Thymus (tissue), 11 donors: ENCODE results near the gene TMA7. TPM values are rescaled to one million over a fixed set of nuclear protein-coding genes. Genes with fewer than 3 reads are reported as not detected.
A peak's percentile ranks its signal among the peaks of the same experiment; 100 is the strongest.

ENCODE experiments used
- DNase-seq, 9 donors: peaks; one replicate each; pipeline ENCODE4 v3.0.0-alpha.2; 2013; ENCODE audit warnings: low spot score in 9 of 9, low read depth in 6 of 9, missing footprints in 1 of 9
- H3K27ac ChIP-seq, 2 donors: one replicate each; pipeline ENCODE4 v1.5.1; 2013; ENCODE audit warnings: control low read depth in 1 of 2, low read depth in 1 of 2, low read length in 1 of 2, mild to moderate bottlenecking in 1 of 2, moderate library complexity in 1 of 2
- H3K27me3 ChIP-seq, 2 donors: one replicate each; pipeline ENCODE4 v1.5.1; 2013; ENCODE audit warnings: low read length in 1 of 2; ENCODE audit not compliant: control insufficient read depth in 2 of 2, insufficient read depth in 1 of 2
- H3K36me3 ChIP-seq, 2 donors: one replicate each; pipeline ENCODE4 v1.5.1; 2013; ENCODE audit warnings: low read length in 1 of 2, mild to moderate bottlenecking in 1 of 2, moderate library complexity in 1 of 2; ENCODE audit not compliant: control insufficient read depth in 2 of 2, insufficient read depth in 2 of 2
- H3K4me1 ChIP-seq, 2 donors: one replicate each; pipeline ENCODE4 v1.5.1; 2013; ENCODE audit warnings: low read length in 2 of 2; ENCODE audit not compliant: control insufficient read depth in 2 of 2, insufficient read depth in 2 of 2
- H3K4me3 ChIP-seq, 2 donors: one replicate each; pipeline ENCODE4 v1.5.1; 2013; ENCODE audit warnings: low read length in 2 of 2, control low read depth in 1 of 2, mild to moderate bottlenecking in 1 of 2
- H3K9me3 ChIP-seq, 2 donors: one replicate each; pipeline ENCODE4 v1.5.1; 2013; ENCODE audit warnings: low read length in 1 of 2, mild to moderate bottlenecking in 1 of 2; ENCODE audit not compliant: control insufficient read depth in 2 of 2, insufficient read depth in 1 of 2
- WGBS: extraction: QIAGEN DNeasy Blood & Tissue Kit; methylation state at CpG from one replicate; pipeline ENCODE4 v1.1.7; 2013; 5-methylcytosine and 5-hydroxymethylcytosine counted together
- polyA plus RNA-seq: library from polyadenylated mRNA; stranded (reverse); fragments of 200-250 nt; gene quantifications from one replicate; pipeline ENCODE4 v1.2.3, GENCODE V29; 2013
- total RNA-seq: library from RNA; stranded (reverse); fragments of 120-200 nt; gene quantifications from one replicate; pipeline ENCODE4 v1.2.4, GENCODE V29; 2013
- donor health status: healthy.

The TMA7 gene
- total and polyA plus RNA-seq, 2 donors, result 660 to 735 TPM

- Histone ChIP-seq H3K4me3 (no peak overlapping the region), H3K4me1 (peaks cover 9 to 25% of the 10 kb centered on the region in 2 donors)
These were observed 9.4 kb upstream of the TMA7 start for GRCh38 chr3:48430708-48431101.

GRCh38 chr3:48431224-48432029, 8.6 kb upstream of the TMA7 start:
- Histone ChIP-seq H3K27me3 (peaks cover 4 to 39% of the 10 kb centered on the region in 2 donors), H3K27ac (peak overlapping the region in 1 of 2 donors; percentile 69), H3K4me3 (no peak overlapping the region), H3K9me3 (peaks cover 0 to 6% of the 10 kb centered on the region in 2 donors), H3K4me1 (peaks cover 9 to 32% of the 10 kb centered on the region in 2 donors), H3K36me3 (peaks cover 19 to 25% of the 10 kb centered on the region in 2 donors)
- DNase-seq, result no peak
- 95% methylated on average over 8 of the region's 8 CpGs for WGBS

More at GRCh38 chr3:48430708-48431101, 9.4 kb upstream of the TMA7 start:
- Histone ChIP-seq H3K27ac (peak overlapping the region in 1 of 2 donors; percentile 69), H3K36me3 (peaks cover 19 to 25% of the 10 kb centered on the region in 2 donors), H3K9me3 (peaks cover 0 to 6% of the 10 kb centered on the region in 2 donors), H3K27me3 (peaks cover 4 to 44% of the 10 kb centered on the region in 2 donors)
- DNase-seq, result no peak
- WGBS, result 97% methylated on average over 1 of the region's 1 CpG

GRCh38 chr3:48432411-48433371, 7.4 kb upstream of the TMA7 start:
- no peak for DNase-seq
- Histone ChIP-seq H3K36me3 (peaks cover 19 to 25% of the 10 kb centered on the region in 2 donors), H3K9me3 (peaks cover 0 to 6% of the 10 kb centered on the region in 2 donors), H3K4me3 (no peak overlapping the region), H3K27me3 (peaks cover 4 to 26% of the 10 kb centered on the region in 2 donors), H3K4me1 (peaks cover 9 to 35% of the 10 kb centered on the region in 2 donors), H3K27ac (peak overlapping the region; percentile 19 to 22)
- 96% methylated on average over 16 of the region's 16 CpGs for WGBS

DNA sequence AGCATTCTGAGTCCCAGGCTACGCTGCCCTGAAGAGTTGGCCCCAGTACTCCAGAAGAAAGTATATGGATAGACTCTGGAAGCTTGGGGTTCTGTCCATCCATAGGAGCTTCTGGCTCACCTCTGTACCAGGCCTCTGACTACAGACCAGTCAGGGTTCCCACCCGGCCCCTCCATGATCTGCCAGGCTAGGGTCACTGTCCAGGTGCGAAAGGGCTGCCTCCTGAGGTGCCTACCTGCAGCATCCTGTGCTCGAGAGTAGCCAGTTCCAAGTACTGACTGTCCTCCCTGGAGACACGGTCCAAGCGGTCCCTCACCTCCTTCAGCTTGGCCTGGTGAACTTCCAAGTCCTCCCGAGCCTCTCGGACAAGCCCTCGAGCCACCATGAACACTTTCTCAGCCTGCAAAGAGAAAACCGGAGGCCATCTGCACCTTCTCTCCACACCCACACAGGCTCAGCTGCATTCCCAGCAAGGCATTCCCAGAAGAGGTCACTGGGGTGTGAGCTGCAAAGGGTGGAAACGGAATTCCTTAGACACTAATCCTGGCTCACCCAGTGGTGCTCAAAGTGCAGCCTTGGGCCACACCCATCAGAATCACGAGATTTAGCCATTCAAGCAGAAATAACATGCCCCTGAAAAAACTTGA, 6.5 kb upstream of the TMA7 start:
- Histone ChIP-seq H3K4me1 (peaks cover 7 to 35% of the 10 kb centered on the region in 2 donors), H3K4me3 (no peak overlapping the region), H3K27me3 (peaks cover 0 to 17% of the 10 kb centered on the region in 2 donors), H3K27ac (no peak overlapping the region), H3K9me3 (peaks cover 0 to 6% of the 10 kb centered on the region in 2 donors), H3K36me3 (peaks cover 19 to 25% of the 10 kb centered on the region in 2 donors)
- DNase-seq, result no peak
- 94% methylated on average over 12 of the region's 12 CpGs for WGBS

- DNase-seq, result no peak
- peaks cover 10 to 40% of the 10 kb centered on the region in 2 donors for H3K4me1 ChIP-seq
These were observed 5.3 kb upstream of the TMA7 start for GRCh38 chr3:48434591-48435222.

GRCh38 chr3:48435223-48435595, 4.8 kb upstream of the TMA7 start:
- H3K27ac ChIP-seq, result no peak overlapping the region
- H3K36me3 ChIP-seq, result peaks cover 19 to 25% of the 10 kb centered on the region in 2 donors
- peaks cover 6 to 35% of the 10 kb centered on the region in 2 donors for H3K4me1 ChIP-seq
- H3K9me3 ChIP-seq, result peaks cover 0 to 4% of the 10 kb centered on the region in 2 donors
- no peak for DNase-seq
- WGBS, result 97% methylated on average over 4 of the region's 4 CpGs
- H3K27me3 ChIP-seq, result peaks cover 0 to 3% of the 10 kb centered on the region in 2 donors
- no peak overlapping the region for H3K4me3 ChIP-seq

More at GRCh38 chr3:48434591-48435222, 5.3 kb upstream of the TMA7 start:
- Histone ChIP-seq H3K36me3 (peaks cover 19 to 25% of the 10 kb centered on the region in 2 donors), H3K27me3 (peaks cover 0 to 8% of the 10 kb centered on the region in 2 donors), H3K9me3 (peaks cover 0 to 6% of the 10 kb centered on the region in 2 donors), H3K4me3 (no peak overlapping the region), H3K27ac (no peak overlapping the region)
- 86% methylated on average over 15 of the region's 15 CpGs for WGBS

GRCh38 chr3:48435774-48436476, 4.1 kb upstream of the TMA7 start:
- Histone ChIP-seq H3K36me3 (peaks cover 19 to 25% of the 10 kb centered on the region in 2 donors), H3K27me3 (no peaks in the 10 kb centered on the region), H3K4me3 (no peak overlapping the region), H3K9me3 (peaks cover 0 to 3% of the 10 kb centered on the region in 2 donors), H3K4me1 (peaks cover 4 to 29% of the 10 kb centered on the region in 2 donors), H3K27ac (peak overlapping the region; percentile 36 to 45)
- 57% methylated on average over 7 of the region's 7 CpGs for WGBS
- peak; percentile 72 to 94 (median 90) for DNase-seq

DNA sequence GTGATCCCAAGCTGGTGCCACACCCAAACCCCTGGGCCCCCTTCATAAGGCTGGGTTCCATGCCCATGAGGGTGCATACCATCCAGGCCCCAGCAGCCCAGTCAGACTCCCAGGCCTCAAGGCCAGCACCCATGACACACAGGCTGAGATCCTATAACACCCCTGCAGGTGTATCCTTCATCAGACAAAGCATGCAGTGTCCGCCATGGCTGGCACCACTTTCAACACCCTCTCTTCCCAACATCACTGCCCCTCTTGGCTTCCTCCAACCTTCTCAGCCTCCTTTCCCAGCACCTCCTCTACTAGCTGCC, 3.6 kb upstream of the TMA7 start:
- 97% methylated on average over 1 of the region's 1 CpG for WGBS
- Histone ChIP-seq H3K27me3 (no peaks in the 10 kb centered on the region), H3K27ac (peak overlapping the region in 1 of 2 donors; percentile 45), H3K4me1 (peaks cover 7 to 32% of the 10 kb centered on the region in 2 donors), H3K4me3 (no peak overlapping the region), H3K9me3 (peaks cover 0 to 3% of the 10 kb centered on the region in 2 donors), H3K36me3 (peaks cover 20 to 26% of the 10 kb centered on the region in 2 donors)
- no peak for DNase-seq
